WTC11 (cell line): ENCODE measurements around the gene TMCC2.

Source experiments
- ATF2 ChIP-seq: sonication (generic); formaldehyde crosslinking; IDR thresholded peaks from 2 replicates; pipeline ENCODE4 v1.8.1; 2022; ENCODE audit warnings: low read depth, missing genetic modification reagents, borderline replicate concordance
- ATF6 ChIP-seq: sonication (generic); formaldehyde crosslinking; IDR thresholded peaks from 2 replicates; pipeline ENCODE4 v1.8.1; 2023; ENCODE audit warnings: mild to moderate bottlenecking, missing genetic modification reagents
- CBFB ChIP-seq: sonication (generic); formaldehyde crosslinking; IDR thresholded peaks from 2 replicates; pipeline ENCODE4 v1.8.1; 2022; ENCODE audit warnings: mild to moderate bottlenecking, low read depth, missing genetic modification reagents
- CDX4 ChIP-seq: fragments of 250-450 bp; sonication (Bioruptor Pico); IDR thresholded peaks from 2 replicates; pipeline ENCODE4 v1.9.0; 2021; ENCODE audit warnings: moderate library complexity, mild to moderate bottlenecking, inconsistent platforms, borderline replicate concordance
- E2F1 ChIP-seq: sonication (generic); formaldehyde crosslinking; IDR thresholded peaks from 2 replicates; pipeline ENCODE4 v1.8.0; 2022; ENCODE audit warnings: mild to moderate bottlenecking, missing genetic modification reagents
- ZNF671 ChIP-seq: fragments of 250-450 bp; sonication (Bioruptor Pico); IDR thresholded peaks from 2 replicates; pipeline ENCODE4 v1.8.0; 2021; ENCODE audit warnings: mild to moderate bottlenecking
- TF ChIP-seq, protein P1 (sequence below): fragments of 200-600 bp; IDR thresholded peaks from 2 replicates; pipeline ENCODE4 v1.8.0; 2022; ENCODE audit warnings: antibody characterized with exemption
- TF ChIP-seq, protein P2 (sequence below): sonication (generic); formaldehyde crosslinking; IDR thresholded peaks from 2 replicates; pipeline ENCODE4 v1.8.0; 2023; ENCODE audit warnings: mild to moderate bottlenecking, missing genetic modification reagents

GRCh38 chr1:205294934-205295333 is 67.2 kb downstream of the TMCC2 start:
- TF ChIP-seq CDX4 (CRISPR knock-in tag), result no peak
- TF ChIP-seq, protein P1, sequence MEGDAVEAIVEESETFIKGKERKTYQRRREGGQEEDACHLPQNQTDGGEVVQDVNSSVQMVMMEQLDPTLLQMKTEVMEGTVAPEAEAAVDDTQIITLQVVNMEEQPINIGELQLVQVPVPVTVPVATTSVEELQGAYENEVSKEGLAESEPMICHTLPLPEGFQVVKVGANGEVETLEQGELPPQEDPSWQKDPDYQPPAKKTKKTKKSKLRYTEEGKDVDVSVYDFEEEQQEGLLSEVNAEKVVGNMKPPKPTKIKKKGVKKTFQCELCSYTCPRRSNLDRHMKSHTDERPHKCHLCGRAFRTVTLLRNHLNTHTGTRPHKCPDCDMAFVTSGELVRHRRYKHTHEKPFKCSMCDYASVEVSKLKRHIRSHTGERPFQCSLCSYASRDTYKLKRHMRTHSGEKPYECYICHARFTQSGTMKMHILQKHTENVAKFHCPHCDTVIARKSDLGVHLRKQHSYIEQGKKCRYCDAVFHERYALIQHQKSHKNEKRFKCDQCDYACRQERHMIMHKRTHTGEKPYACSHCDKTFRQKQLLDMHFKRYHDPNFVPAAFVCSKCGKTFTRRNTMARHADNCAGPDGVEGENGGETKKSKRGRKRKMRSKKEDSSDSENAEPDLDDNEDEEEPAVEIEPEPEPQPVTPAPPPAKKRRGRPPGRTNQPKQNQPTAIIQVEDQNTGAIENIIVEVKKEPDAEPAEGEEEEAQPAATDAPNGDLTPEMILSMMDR, result no peak
- no peak for TF ChIP-seq ZNF671 (CRISPR knock-in tag)
- TF ChIP-seq E2F1 (CRISPR knock-in tag), result no peak
- TF ChIP-seq ATF6 (CRISPR knock-in tag), result no peak
- TF ChIP-seq ATF2 (CRISPR knock-in tag), result no peak
- TF ChIP-seq, protein P2, sequence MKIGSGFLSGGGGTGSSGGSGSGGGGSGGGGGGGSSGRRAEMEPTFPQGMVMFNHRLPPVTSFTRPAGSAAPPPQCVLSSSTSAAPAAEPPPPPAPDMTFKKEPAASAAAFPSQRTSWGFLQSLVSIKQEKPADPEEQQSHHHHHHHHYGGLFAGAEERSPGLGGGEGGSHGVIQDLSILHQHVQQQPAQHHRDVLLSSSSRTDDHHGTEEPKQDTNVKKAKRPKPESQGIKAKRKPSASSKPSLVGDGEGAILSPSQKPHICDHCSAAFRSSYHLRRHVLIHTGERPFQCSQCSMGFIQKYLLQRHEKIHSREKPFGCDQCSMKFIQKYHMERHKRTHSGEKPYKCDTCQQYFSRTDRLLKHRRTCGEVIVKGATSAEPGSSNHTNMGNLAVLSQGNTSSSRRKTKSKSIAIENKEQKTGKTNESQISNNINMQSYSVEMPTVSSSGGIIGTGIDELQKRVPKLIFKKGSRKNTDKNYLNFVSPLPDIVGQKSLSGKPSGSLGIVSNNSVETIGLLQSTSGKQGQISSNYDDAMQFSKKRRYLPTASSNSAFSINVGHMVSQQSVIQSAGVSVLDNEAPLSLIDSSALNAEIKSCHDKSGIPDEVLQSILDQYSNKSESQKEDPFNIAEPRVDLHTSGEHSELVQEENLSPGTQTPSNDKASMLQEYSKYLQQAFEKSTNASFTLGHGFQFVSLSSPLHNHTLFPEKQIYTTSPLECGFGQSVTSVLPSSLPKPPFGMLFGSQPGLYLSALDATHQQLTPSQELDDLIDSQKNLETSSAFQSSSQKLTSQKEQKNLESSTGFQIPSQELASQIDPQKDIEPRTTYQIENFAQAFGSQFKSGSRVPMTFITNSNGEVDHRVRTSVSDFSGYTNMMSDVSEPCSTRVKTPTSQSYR (CRISPR knock-in tag), result no peak
- TF ChIP-seq CBFB, result no peak
